ENCODE results near the gene TNIP3.

The TNIP3 gene

DNA sequence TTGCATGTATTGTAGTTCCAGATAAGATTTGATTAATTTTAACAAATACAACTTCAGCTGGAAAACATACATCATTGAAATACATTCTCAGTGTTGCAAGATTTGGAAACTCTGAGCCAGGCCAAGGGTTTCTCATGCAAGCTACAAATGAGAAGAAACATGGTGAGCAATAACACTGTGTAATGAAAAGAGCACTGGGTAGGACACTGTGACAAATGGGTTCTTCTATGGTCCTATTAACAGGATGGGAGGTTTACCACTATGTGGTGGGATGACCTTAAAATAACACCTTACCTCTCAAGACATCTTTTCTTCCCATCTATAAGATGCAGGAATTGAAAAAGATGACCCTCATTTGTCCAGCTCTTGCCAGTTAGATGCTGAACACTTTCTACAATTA is 72.2 kb downstream of the TNIP3 start:
- CTCF ChIA-PET, result no interaction called here
- no peak for DNase-seq (ENCODE audit: extremely low spot score)
- POLR2A ChIA-PET, result no interaction called here
- TF ChIP-seq, protein P1, sequence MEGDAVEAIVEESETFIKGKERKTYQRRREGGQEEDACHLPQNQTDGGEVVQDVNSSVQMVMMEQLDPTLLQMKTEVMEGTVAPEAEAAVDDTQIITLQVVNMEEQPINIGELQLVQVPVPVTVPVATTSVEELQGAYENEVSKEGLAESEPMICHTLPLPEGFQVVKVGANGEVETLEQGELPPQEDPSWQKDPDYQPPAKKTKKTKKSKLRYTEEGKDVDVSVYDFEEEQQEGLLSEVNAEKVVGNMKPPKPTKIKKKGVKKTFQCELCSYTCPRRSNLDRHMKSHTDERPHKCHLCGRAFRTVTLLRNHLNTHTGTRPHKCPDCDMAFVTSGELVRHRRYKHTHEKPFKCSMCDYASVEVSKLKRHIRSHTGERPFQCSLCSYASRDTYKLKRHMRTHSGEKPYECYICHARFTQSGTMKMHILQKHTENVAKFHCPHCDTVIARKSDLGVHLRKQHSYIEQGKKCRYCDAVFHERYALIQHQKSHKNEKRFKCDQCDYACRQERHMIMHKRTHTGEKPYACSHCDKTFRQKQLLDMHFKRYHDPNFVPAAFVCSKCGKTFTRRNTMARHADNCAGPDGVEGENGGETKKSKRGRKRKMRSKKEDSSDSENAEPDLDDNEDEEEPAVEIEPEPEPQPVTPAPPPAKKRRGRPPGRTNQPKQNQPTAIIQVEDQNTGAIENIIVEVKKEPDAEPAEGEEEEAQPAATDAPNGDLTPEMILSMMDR (IDR thresholded peaks at IDR 0.05; ENCODE audit: control extremely low read depth, extremely low read depth, low read depth, missing control alignments), result no peak

DNA sequence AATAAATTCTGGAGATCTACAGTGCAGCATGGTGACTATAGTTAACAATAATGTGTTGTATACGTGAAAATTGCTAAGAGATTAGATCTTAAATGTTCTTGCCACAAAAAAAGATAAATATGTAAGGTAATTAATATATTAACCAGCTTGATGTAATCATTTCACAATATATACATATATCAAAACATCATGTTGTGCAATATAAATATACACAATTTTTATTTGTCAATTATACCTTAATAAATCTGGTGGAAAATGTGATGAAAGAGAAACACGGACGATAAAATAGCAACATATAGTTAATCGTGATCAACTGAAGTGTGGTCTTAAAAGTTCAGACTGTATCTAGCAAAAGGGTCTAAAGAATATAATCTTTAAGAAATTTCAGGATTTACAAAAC is 75.3 kb downstream of the TNIP3 start:
- DNase-seq (ENCODE audit: extremely low spot score), result no peak
- POLR2A ChIA-PET, result no interaction called here
- CTCF ChIA-PET, result no interaction called here
- TF ChIP-seq, protein P1 (IDR thresholded peaks at IDR 0.05; ENCODE audit: control extremely low read depth, extremely low read depth, low read depth, missing control alignments), result no peak

All from GM10248 (cell line).